H1 (cell line): ENCODE results near the gene THAP12. TPM values are rescaled to one million over a fixed set of nuclear protein-coding genes. Genes with fewer than 3 reads are reported as not detected.
"Not testable (repeated sequence)": the region's sequence is repeated elsewhere in the genome, so short reads cannot be mapped to it uniquely, and the experiment has no call there.

Experiments
- CTCF ChIA-PET: fragments of 300-600 bp; sonication (Branson Sonifier 250); formaldehyde crosslinking; loops from one replicate; lab custom pipeline; 2021; ENCODE audit not compliant: partially characterized antibody; lab: Charles Lee
- POLR2A ChIA-PET: fragments of 300-600 bp; sonication (Branson Sonifier 250); formaldehyde crosslinking; loops from one replicate; lab custom pipeline; 2021; ENCODE audit warnings: inconsistent platforms; ENCODE audit not compliant: partially characterized antibody; lab: Charles Lee
- DNase-seq, 2 experiments: peaks; one replicate each; pipeline versions ENCODE4 v3.0.0 to v3.0.0-alpha.2; 2010 to 2022; ENCODE audit warnings: low spot score in 2 of 2, low read depth in 1 of 2, mixed read lengths in 1 of 2
- FAIRE-seq: peaks from 2 replicates; lab custom pipeline; 2011; peaks lifted over from hg19 to GRCh38; lab: Jason Lieb, UNC
- H2AFZ ChIP-seq: 2 replicates; pipeline ENCODE4 v1.8.1; 2012; ENCODE audit warnings: low read length, inconsistent platforms
- H2AK5ac ChIP-seq: 2 replicates; pipeline ENCODE4 v1.6.1; 2013; ENCODE audit warnings: low read depth, low read length
- H2BK120ac ChIP-seq: replicated peaks from 2 replicates; pipeline ENCODE3; 2013; ENCODE audit warnings: low read depth, low read length, inconsistent platforms
- H2BK12ac ChIP-seq: 2 replicates; pipeline ENCODE4 v1.6.1; 2013; ENCODE audit warnings: low read depth, low read length
- H2BK15ac ChIP-seq: 2 replicates; pipeline ENCODE4 v1.6.1; 2013; ENCODE audit warnings: low read length
- H2BK20ac ChIP-seq: 2 replicates; pipeline ENCODE4 v1.6.1; 2013; ENCODE audit warnings: low read length
- H2BK5ac ChIP-seq: 2 replicates; pipeline ENCODE4 v1.6.1; 2013; ENCODE audit warnings: low read depth, low read length
- H3K14ac ChIP-seq: 2 replicates; pipeline ENCODE4 v1.6.1; 2013; ENCODE audit warnings: inconsistent platforms; ENCODE audit not compliant: insufficient read length
- H3K18ac ChIP-seq: 2 replicates; pipeline ENCODE4 v1.6.1; 2013; ENCODE audit warnings: low read length; ENCODE audit errors: extremely low read depth
- H3K23ac ChIP-seq: 2 replicates; pipeline ENCODE4 v1.6.1; 2013; ENCODE audit warnings: inconsistent platforms; ENCODE audit not compliant: insufficient read length
- H3K23me2 ChIP-seq: 2 replicates; pipeline ENCODE4 v1.6.1; 2013; ENCODE audit warnings: low read depth, low read length
- H3K27ac ChIP-seq: 2 replicates; pipeline ENCODE4 v1.6.1; 2011; ENCODE audit warnings: low read depth, low read length, inconsistent platforms
- H3K27me3 ChIP-seq, 4 experiments: replicated peaks in 1 of 4; 1 replicate in 1 of 4; 2 replicates in 3 of 4; pipeline versions ENCODE4 v1.6.1 to v1.8.1; 2011 to 2013; ENCODE audit warnings: low read length in 3 of 4, mild to moderate bottlenecking in 3 of 4, inconsistent platforms in 2 of 4, mixed read lengths in 2 of 4, moderate library complexity in 1 of 4; ENCODE audit not compliant: control insufficient read depth in 3 of 4, insufficient read depth in 3 of 4; ENCODE audit errors: extremely low read depth in 1 of 4
- H3K36me3 ChIP-seq, 4 experiments: 2 replicates each; pipeline versions ENCODE4 v1.6.1 to v1.8.1; 2011 to 2013; ENCODE audit warnings: mild to moderate bottlenecking in 4 of 4, low read length in 3 of 4, moderate library complexity in 2 of 4, control low read depth in 1 of 4, inconsistent platforms in 1 of 4; ENCODE audit not compliant: insufficient read depth in 4 of 4, control insufficient read depth in 2 of 4
- H3K4ac ChIP-seq: replicated peaks from 2 replicates; pipeline ENCODE3; 2013; ENCODE audit warnings: low read length, low read depth, mixed read lengths, inconsistent platforms; ENCODE audit not compliant: insufficient read length
- H3K4me1 ChIP-seq, 4 experiments: replicated peaks in 1 of 4; 1 replicate in 1 of 4; 2 replicates in 3 of 4; pipeline versions ENCODE4 v1.6.1 to v1.8.1; 2011 to 2013; ENCODE audit warnings: low read length in 3 of 4, inconsistent platforms in 2 of 4, mixed read lengths in 1 of 4; ENCODE audit not compliant: insufficient read depth in 4 of 4, control insufficient read depth in 3 of 4
- H3K4me2 ChIP-seq, 2 experiments: 2 replicates each; pipeline versions ENCODE4 v1.6.1 to v1.8.1; 2011 to 2013; ENCODE audit warnings: low read depth in 2 of 2, low read length in 2 of 2, control low read depth in 1 of 2, inconsistent platforms in 1 of 2, mild to moderate bottlenecking in 1 of 2; ENCODE audit not compliant: insufficient read depth in 1 of 2
- H3K4me3 ChIP-seq, 4 experiments: fragments of 200-600, 300-600 bp in 1 of 4; sonication (generic), shearing (Covaris generic), sonication (Bioruptor Twin) in 1 of 4; 2 replicates each; pipeline versions ENCODE4 v1.5.1 to v1.8.1; 2011 to 2016; ENCODE audit warnings: low read length in 4 of 4, low read depth in 3 of 4, control low read depth in 2 of 4, inconsistent platforms in 2 of 4, mild to moderate bottlenecking in 2 of 4, mixed read lengths in 1 of 4, moderate library complexity in 1 of 4; ENCODE audit not compliant: insufficient read depth in 2 of 4; ENCODE audit errors: extremely low read depth in 1 of 4
- H3K56ac ChIP-seq: replicated peaks from 2 replicates; pipeline ENCODE3; 2013; ENCODE audit warnings: low read depth, mild to moderate bottlenecking, mixed read lengths, low read length, inconsistent platforms; ENCODE audit not compliant: insufficient read length
- H3K79me1 ChIP-seq: 2 replicates; pipeline ENCODE4 v1.6.1; 2013; ENCODE audit warnings: low read depth, low read length, control low read depth
- H3K79me2 ChIP-seq, 2 experiments: 2 replicates each; pipeline versions ENCODE4 v1.6.1 to v1.8.1; 2012 to 2013; ENCODE audit warnings: low read length in 2 of 2, mild to moderate bottlenecking in 2 of 2, inconsistent platforms in 1 of 2; ENCODE audit not compliant: insufficient read depth in 2 of 2, control insufficient read depth in 1 of 2
- H3K9ac ChIP-seq, 4 experiments: replicated peaks in 1 of 4; 1 replicate in 1 of 4; 2 replicates in 3 of 4; pipeline versions ENCODE4 v1.6.1 to v1.8.1; 2011 to 2013; ENCODE audit warnings: low read depth in 3 of 4, low read length in 3 of 4, control low read depth in 2 of 4, mild to moderate bottlenecking in 2 of 4, moderate library complexity in 2 of 4, inconsistent platforms in 1 of 4; ENCODE audit errors: extremely low read depth in 1 of 4
- H3K9me3 ChIP-seq, 2 experiments: 2 replicates each; pipeline versions ENCODE4 v1.6.1 to v1.8.1; 2012 to 2013; ENCODE audit warnings: mild to moderate bottlenecking in 2 of 2, moderate library complexity in 2 of 2, control low read depth in 1 of 2, inconsistent platforms in 1 of 2, low read depth in 1 of 2, low read length in 1 of 2, mixed read lengths in 1 of 2; ENCODE audit not compliant: insufficient read depth in 2 of 2
- H4K20me1 ChIP-seq, 2 experiments: replicated peaks in 1 of 2; 2 replicates each; pipeline versions ENCODE3 to v1.8.1; 2011 to 2013; ENCODE audit warnings: inconsistent platforms in 2 of 2, low read length in 2 of 2, mild to moderate bottlenecking in 1 of 2; ENCODE audit not compliant: insufficient read depth in 2 of 2, control insufficient read depth in 1 of 2
- H4K5ac ChIP-seq: 2 replicates; pipeline ENCODE4 v1.6.1; 2013; ENCODE audit warnings: low read length, low read depth, mixed read lengths, inconsistent platforms; ENCODE audit not compliant: insufficient read length
- H4K8ac ChIP-seq: 2 replicates; pipeline ENCODE4 v1.8.0; 2013; ENCODE audit warnings: mild to moderate bottlenecking, moderate library complexity, low read length, inconsistent platforms; ENCODE audit not compliant: insufficient read depth; ENCODE audit errors: extremely low read depth
- H4K91ac ChIP-seq: replicated peaks from 2 replicates; pipeline ENCODE3; 2013; ENCODE audit warnings: low read length, mixed read lengths, inconsistent platforms; ENCODE audit not compliant: insufficient read length
- CBX8 ChIP-seq: fragments of 300-800, 300-1000 bp; sonication (generic); IDR thresholded peaks from 2 replicates; pipeline ENCODE4 v1.7.1; 2016; ENCODE audit warnings: low read depth, low read length, borderline replicate concordance
- KDM5A ChIP-seq: fragments of 200-600 bp; IDR thresholded peaks from 2 replicates; pipeline ENCODE4 v1.7.1; 2012; ENCODE audit warnings: mild to moderate bottlenecking, low read length, inconsistent platforms, mixed read lengths
- NRF1 ChIP-seq: IDR thresholded peaks from 2 replicates; pipeline ENCODE4 v1.6.1; 2011; ENCODE audit warnings: mild to moderate bottlenecking, low read depth, low read length, improper control_type of control experiment
- RFX5 ChIP-seq: IDR thresholded peaks from 2 replicates; pipeline ENCODE4 v1.6.1; 2011; ENCODE audit warnings: low read depth, low read length, improper control_type of control experiment, borderline replicate concordance
- SIN3A ChIP-seq, 2 experiments: IDR thresholded peaks in 1 of 2; conservative IDR thresholded peaks in 1 of 2; 2 replicates each; pipeline ENCODE4 v1.6.1; 2011 to 2012; ENCODE audit warnings: low read length in 2 of 2, improper control_type of control experiment in 1 of 2, low read depth in 1 of 2, mild to moderate bottlenecking in 1 of 2
- TAF1 ChIP-seq: IDR thresholded peaks from 2 replicates; pipeline ENCODE4 v1.6.1; 2011; ENCODE audit warnings: mild to moderate bottlenecking, low read depth, low read length
- TBP ChIP-seq: IDR thresholded peaks from 2 replicates; pipeline ENCODE4 v1.6.1; 2011; ENCODE audit warnings: low read depth, low read length, improper control_type of control experiment
- WGBS, 2 experiments: shearing (Covaris generic) in 1 of 2; methylation state at CpG; one replicate each; pipeline versions ENCODE4 v1.1.6 to v1.1.7; 2013 to 2015; ENCODE audit warnings: low lambda C conversion rate in 2 of 2, mixed read lengths in 2 of 2, inconsistent platforms in 1 of 2, low coverage in 1 of 2, missing lambda C conversion rate in 1 of 2; ENCODE audit not compliant: insufficient replicate concordance in 2 of 2, insufficient coverage in 1 of 2, insufficient read length in 1 of 2; ENCODE audit errors: extremely low coverage in 1 of 2, missing lambda C conversion rate in 1 of 2; 5-methylcytosine and 5-hydroxymethylcytosine counted together
- polyA plus RNA-seq, 7 experiments: library from polyadenylated mRNA; depleted of rRNA in 3 of 7; stranded (reverse) in 5 of 7; unstranded in 2 of 7; fragments of >200 nt in 5 of 7; fragments of 200-250 nt in 2 of 7; gene quantifications; 1 replicate in 5 of 7; 2 replicates in 1 of 7; 4 replicates in 1 of 7; pipeline versions ENCODE4 v1.2.1 to v1.2.3, GENCODE V29; 2011 to 2013; ENCODE audit warnings: missing spikeins in 2 of 7, mixed read lengths in 2 of 7
- total RNA-seq: library from RNA; stranded (reverse); fragmentation: NEBNext Ultra II Directional; extraction: Animal tissue kit (Norgen Biotek cat#: 25700); gene quantifications from 2 replicates; pipeline ENCODE4 v1.2.1, GENCODE V29; 2021

Gene THAP12
- total and polyA plus RNA-seq, 2 of the 8 experiments (the other 6 are each of a cell fraction or from before 2014, with no cell fraction given) = 12.0 to 39.9 TPM

DNA sequence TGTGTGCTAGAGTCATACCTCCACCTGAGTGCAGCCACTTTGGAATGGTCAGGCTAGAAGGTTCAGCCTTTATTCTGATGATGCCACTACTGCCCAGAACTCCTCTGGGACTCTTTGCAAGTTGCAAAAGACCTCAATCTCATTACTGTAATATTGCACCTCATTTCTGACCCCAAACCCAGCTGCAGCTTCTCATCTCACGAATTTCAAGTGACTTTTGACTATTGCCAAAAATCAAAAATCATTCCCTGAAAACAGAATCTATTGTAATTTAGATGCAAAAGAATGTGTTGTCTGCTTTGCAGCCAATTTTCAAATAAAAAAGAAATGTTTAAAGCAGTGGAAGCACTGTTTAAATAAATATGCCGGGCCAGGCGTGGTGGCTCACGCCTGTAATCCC, 25.4 kb upstream of the THAP12 start (continued):
- TF ChIP-seq NRF1 (no peak), TBP (no peak), SIN3A (conservative IDR thresholded peaks at IDR 0.05 in 1 of 2, IDR thresholded peaks at IDR 0.05 in 1 of 2; ENCODE audit: low read depth in 1 of 2, low read length in 2 of 2) (no peak), TAF1 (no peak), KDM5A (no peak), RFX5 (no peak), CBX8 (no peak)

DNA sequence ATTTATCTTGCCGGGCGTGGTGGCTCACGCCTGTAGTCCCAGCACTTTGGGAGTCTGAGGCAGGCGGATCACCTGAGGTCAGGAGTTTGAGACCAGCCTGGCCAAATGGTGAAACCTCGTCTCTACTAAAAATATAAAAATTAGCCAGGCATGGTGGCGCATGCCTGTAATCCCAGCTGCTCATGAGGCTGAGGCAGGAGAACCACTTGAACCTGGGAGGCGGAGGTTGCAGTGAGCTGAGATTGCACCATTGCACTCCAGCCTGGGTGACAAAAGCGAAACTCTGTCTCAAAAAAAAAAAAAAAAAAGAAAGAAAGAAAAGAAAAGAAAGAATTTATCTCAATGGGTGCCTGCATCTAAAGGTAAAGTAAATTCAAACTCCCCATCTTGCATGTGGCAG, 20.6 kb upstream of the THAP12 start:
- H4K5ac ChIP-seq, H3K79me1 ChIP-seq, H3K18ac ChIP-seq, H2BK12ac ChIP-seq, H2AFZ ChIP-seq, H3K79me2 ChIP-seq, H2BK5ac ChIP-seq, FAIRE-seq, H4K20me1 ChIP-seq, H3K23ac ChIP-seq, H3K23me2 ChIP-seq, H3K9ac ChIP-seq, H3K9me3 ChIP-seq, H3K4ac ChIP-seq, H2BK120ac ChIP-seq, H2AK5ac ChIP-seq, H3K56ac ChIP-seq, H3K27ac ChIP-seq, H4K8ac ChIP-seq, H3K36me3 ChIP-seq, H3K4me3 ChIP-seq, H2BK20ac ChIP-seq, H4K91ac ChIP-seq, H3K4me2 ChIP-seq, H2BK15ac ChIP-seq, H3K4me1 ChIP-seq, H3K14ac ChIP-seq, H3K27me3 ChIP-seq: not testable (repeated sequence)
- DNase-seq = peak in 1 of 2 experiments; percentile 16
- ChIA-PET CTCF (interaction anchor here (1.1 to 1.4 kb wide), 3 partner anchors 16 to 108 kb away, joined by 3 to 7 read pairs (median 5); no protein-coding TSS in a partner anchor), POLR2A (interaction anchor here (1.6 kb wide), 1 partner anchor 10 kb away, joined by 3 read pairs; no protein-coding TSS in a partner anchor)
- WGBS, 2 experiments = 94% methylated on average over 6 of the region's 8 CpGs; no CpG with 5 or more reads in 1 of the 2 experiments
